H9 (cell line): Measurements from ENCODE around the gene CCDC187. TPM values are rescaled to one million over a fixed set of nuclear protein-coding genes. Genes with fewer than 3 reads are reported as not detected.

Experiments used
- DNase-seq: peaks from one replicate; pipeline ENCODE4 v3.0.0-alpha.2; 2017
- H2AFZ ChIP-seq: one replicate; pipeline ENCODE4 v1.6.1; 2013; ENCODE audit warnings: mild to moderate bottlenecking, low read length, control low read depth, moderate library complexity
- H2AK5ac ChIP-seq: 2 replicates; pipeline ENCODE4 v1.6.1; 2013; ENCODE audit warnings: low read length, control low read depth, mixed read lengths; ENCODE audit not compliant: insufficient read length
- H2BK120ac ChIP-seq: one replicate; pipeline ENCODE4 v1.6.1; 2013; ENCODE audit warnings: low read depth, mild to moderate bottlenecking, low read length, control low read depth, inconsistent platforms; ENCODE audit not compliant: poor library complexity, severe bottlenecking
- H2BK12ac ChIP-seq: 2 replicates; pipeline ENCODE4 v1.6.1; 2013; ENCODE audit warnings: low read length, control low read depth, mixed read lengths, low read depth; ENCODE audit not compliant: insufficient read length
- H2BK15ac ChIP-seq: 2 replicates; pipeline ENCODE4 v1.6.1; 2013; ENCODE audit warnings: low read depth, low read length, control low read depth
- H2BK20ac ChIP-seq: one replicate; pipeline ENCODE4 v1.6.1; 2013; ENCODE audit warnings: low read depth, mild to moderate bottlenecking, low read length, control low read depth, inconsistent platforms; ENCODE audit not compliant: poor library complexity, severe bottlenecking
- H2BK5ac ChIP-seq: 2 replicates; pipeline ENCODE4 v1.6.1; 2013; ENCODE audit warnings: low read length, control low read depth, mixed read lengths; ENCODE audit not compliant: insufficient read length
- H3K14ac ChIP-seq: 2 replicates; pipeline ENCODE4 v1.6.1; 2013; ENCODE audit warnings: low read length, control low read depth; ENCODE audit not compliant: insufficient read depth
- H3K18ac ChIP-seq: 2 replicates; pipeline ENCODE4 v1.6.1; 2013; ENCODE audit warnings: low read depth, mild to moderate bottlenecking, mixed read lengths, low read length, control low read depth; ENCODE audit not compliant: insufficient read length
- H3K23ac ChIP-seq: 2 replicates; pipeline ENCODE4 v1.6.1; 2013; ENCODE audit warnings: low read length, control low read depth, mixed read lengths, low read depth; ENCODE audit not compliant: insufficient read length
- H3K23me2 ChIP-seq: 2 replicates; pipeline ENCODE4 v1.6.1; 2013; ENCODE audit warnings: low read depth, mild to moderate bottlenecking, mixed read lengths, low read length, control low read depth; ENCODE audit not compliant: insufficient read length, poor library complexity, severe bottlenecking
- H3K27ac ChIP-seq: 2 replicates; pipeline ENCODE4 v1.5.1; 2013; ENCODE audit warnings: low read length, control low read depth, mixed read lengths, low read depth; ENCODE audit not compliant: insufficient read length
- H3K27me3 ChIP-seq: 2 replicates; pipeline ENCODE4 v1.6.1; 2013; ENCODE audit warnings: low read length, control low read depth, inconsistent platforms; ENCODE audit not compliant: insufficient read depth
- H3K4ac ChIP-seq: 2 replicates; pipeline ENCODE4 v1.6.1; 2013; ENCODE audit warnings: low read depth, mild to moderate bottlenecking, control low read depth, inconsistent platforms, low read length, moderate library complexity
- H3K4me1 ChIP-seq: 2 replicates; pipeline ENCODE4 v1.6.1; 2013; ENCODE audit warnings: low read length, control low read depth, inconsistent platforms; ENCODE audit not compliant: insufficient read depth
- H3K4me2 ChIP-seq: 2 replicates; pipeline ENCODE4 v1.6.1; 2013; ENCODE audit warnings: low read length, control low read depth, mixed read lengths; ENCODE audit not compliant: insufficient read length, insufficient read depth
- H3K56ac ChIP-seq: 2 replicates; pipeline ENCODE4 v1.6.1; 2013; ENCODE audit warnings: low read depth, mild to moderate bottlenecking, mixed read lengths, low read length, control low read depth; ENCODE audit not compliant: insufficient read length
- H3K79me1 ChIP-seq: 2 replicates; pipeline ENCODE4 v1.6.1; 2013; ENCODE audit warnings: low read depth, mild to moderate bottlenecking, moderate library complexity, low read length, control low read depth, inconsistent platforms; ENCODE audit not compliant: insufficient read depth, poor library complexity, severe bottlenecking
- H3K79me2 ChIP-seq: 2 replicates; pipeline ENCODE4 v1.6.1; 2013; ENCODE audit warnings: low read length, control low read depth, inconsistent platforms; ENCODE audit not compliant: insufficient read depth
- H3K9ac ChIP-seq: 2 replicates; pipeline ENCODE4 v1.6.1; 2013; ENCODE audit warnings: low read length, control low read depth, mixed read lengths; ENCODE audit not compliant: insufficient read length; ENCODE audit errors: extremely low read depth
- H3K9me3 ChIP-seq: one replicate; pipeline ENCODE4 v1.6.1; 2013; ENCODE audit warnings: low read depth, low read length, inconsistent platforms; ENCODE audit not compliant: control insufficient read depth
- H3T11ph ChIP-seq: one replicate; pipeline ENCODE4 v1.6.1; 2013; ENCODE audit warnings: mild to moderate bottlenecking, low read length, control low read depth, inconsistent platforms
- H4K20me1 ChIP-seq: one replicate; pipeline ENCODE4 v1.6.1; 2013; ENCODE audit not compliant: control insufficient read depth, insufficient read length, insufficient read depth
- H4K5ac ChIP-seq: 2 replicates; pipeline ENCODE4 v1.6.1; 2013; ENCODE audit warnings: low read depth, mild to moderate bottlenecking, mixed read lengths, low read length, control low read depth; ENCODE audit not compliant: insufficient read length
- H4K8ac ChIP-seq: replicated peaks from 2 replicates; pipeline ENCODE4 v1.6.1; 2013; ENCODE audit warnings: low read length, control low read depth, mixed read lengths, low read depth; ENCODE audit not compliant: insufficient read length
- H4K91ac ChIP-seq: 2 replicates; pipeline ENCODE4 v1.6.1; 2013; ENCODE audit warnings: low read depth, mild to moderate bottlenecking, moderate library complexity, mixed read lengths, low read length, control low read depth; ENCODE audit not compliant: insufficient read length
- H3K27ac Mint-ChIP-seq, 3 experiments: 2 replicates in 2 of 3; 3 replicates in 1 of 3; pipeline ENCODE4 v1.8.0; 2020 to 2021; ENCODE audit warnings: mixed read lengths in 3 of 3, mild to moderate bottlenecking in 1 of 3, moderate library complexity in 1 of 3
- H3K27me3 Mint-ChIP-seq: 2 replicates; pipeline ENCODE4 v1.8.0; 2021; ENCODE audit warnings: low read depth, mild to moderate bottlenecking, moderate library complexity, mixed read lengths
- H3K36me3 Mint-ChIP-seq, 3 experiments: 2 replicates in 2 of 3; 3 replicates in 1 of 3; pipeline ENCODE4 v1.8.0; 2020 to 2021; ENCODE audit warnings: low read depth in 3 of 3, mixed read lengths in 3 of 3; ENCODE audit not compliant: insufficient read depth in 1 of 3
- H3K4me1 Mint-ChIP-seq, 2 experiments: 2 replicates each; pipeline ENCODE4 v1.8.0; 2020; ENCODE audit warnings: mixed read lengths in 2 of 2
- H3K4me3 Mint-ChIP-seq, 2 experiments: 2 replicates in 1 of 2; 3 replicates in 1 of 2; pipeline ENCODE4 v1.8.0; 2020 to 2021; ENCODE audit warnings: mild to moderate bottlenecking in 2 of 2, mixed read lengths in 2 of 2, moderate library complexity in 1 of 2
- H3K9me3 Mint-ChIP-seq, 2 experiments: 2 replicates in 1 of 2; 3 replicates in 1 of 2; pipeline ENCODE4 v1.8.0; 2020; ENCODE audit warnings: mild to moderate bottlenecking in 2 of 2, mixed read lengths in 2 of 2, moderate library complexity in 1 of 2
- WGBS: extraction: QIAGEN DNeasy Blood & Tissue Kit; methylation state at CpG from one replicate; pipeline ENCODE4 v1.1.7; 2013; ENCODE audit warnings: missing lambda C conversion rate, low lambda C conversion rate, mixed read lengths; ENCODE audit not compliant: insufficient read length; ENCODE audit errors: extremely low coverage; 5-methylcytosine and 5-hydroxymethylcytosine counted together
- total RNA-seq: library from RNA; stranded (reverse); gene quantifications from 2 replicates; pipeline ENCODE4 v1.2.1, GENCODE V29; 2021
- TF ChIP-seq, protein P1 (sequence below): fragments of 200-600 bp; sonication (generic); conservative IDR thresholded peaks from 3 replicates; pipeline ENCODE4 v1.8.0; 2021; ENCODE audit warnings: antibody characterized with exemption, mild to moderate bottlenecking

CCDC187 gene
- total RNA-seq, 1 experiment from 2014 or later: 0.07 TPM

DNA sequence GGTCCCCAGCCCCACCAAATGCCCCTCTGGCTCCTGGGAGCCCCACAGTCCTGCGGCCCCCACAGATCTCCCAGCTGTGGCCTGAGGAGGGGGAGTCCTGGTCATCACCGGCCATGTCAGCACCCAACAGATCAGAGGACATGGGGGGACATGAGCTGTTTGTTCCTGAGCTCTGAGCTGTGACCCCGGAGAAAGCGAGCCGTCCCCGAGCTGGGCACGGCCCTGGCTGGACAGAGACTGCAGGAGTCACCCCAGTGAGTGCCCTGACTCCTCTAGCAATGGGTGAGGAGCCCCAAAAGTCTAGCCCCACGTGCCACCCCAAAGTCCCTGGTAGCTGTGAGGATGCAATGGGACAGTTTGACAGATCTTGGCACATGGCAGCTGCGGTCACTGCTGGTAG, 25.7 kb downstream of the CCDC187 start:
- Histone ChIP-seq H2BK12ac (no peak overlapping the region), H4K91ac (no peak overlapping the region), H2AFZ (no peak overlapping the region), H2BK20ac (no peak overlapping the region), H3K79me2 (no peaks in the 10 kb centered on the region), H3K4me2 (no peak overlapping the region), H3K4ac (no peak overlapping the region), H3K9ac (no peak overlapping the region), H3K56ac (no peak overlapping the region), H3K14ac (no peak overlapping the region), H3K9me3 (no peaks in the 10 kb centered on the region), H3K23ac (no peak overlapping the region), H3T11ph (no peak overlapping the region), H3K79me1 (no peaks in the 10 kb centered on the region), H4K20me1 (no peaks in the 10 kb centered on the region), H3K27ac (no peak overlapping the region), H3K23me2 (no peaks in the 10 kb centered on the region), H2BK15ac (no peak overlapping the region), H3K4me1 (no peaks in the 10 kb centered on the region), H4K8ac (no peak overlapping the region), H4K5ac (no peak overlapping the region), H3K18ac (no peak overlapping the region), H2BK120ac (no peak overlapping the region), H3K27me3 (no peaks in the 10 kb centered on the region), H2BK5ac (no peak overlapping the region), H2AK5ac (no peak overlapping the region)
- Mint-ChIP-seq H3K4me3 (no peak overlapping the region), H3K27me3 (peaks cover 3% of the 10 kb centered on the region), H3K9me3 (peaks cover 0 to 3% of the 10 kb centered on the region in 2 experiments; a peak in 2 of 5 replicates), H3K27ac (no peak overlapping the region), H3K36me3 (no peaks in the 10 kb centered on the region), H3K4me1 (peaks cover 0 to 6% of the 10 kb centered on the region in 2 experiments; a peak in 1 of 4 replicates)
- TF ChIP-seq, protein P1, sequence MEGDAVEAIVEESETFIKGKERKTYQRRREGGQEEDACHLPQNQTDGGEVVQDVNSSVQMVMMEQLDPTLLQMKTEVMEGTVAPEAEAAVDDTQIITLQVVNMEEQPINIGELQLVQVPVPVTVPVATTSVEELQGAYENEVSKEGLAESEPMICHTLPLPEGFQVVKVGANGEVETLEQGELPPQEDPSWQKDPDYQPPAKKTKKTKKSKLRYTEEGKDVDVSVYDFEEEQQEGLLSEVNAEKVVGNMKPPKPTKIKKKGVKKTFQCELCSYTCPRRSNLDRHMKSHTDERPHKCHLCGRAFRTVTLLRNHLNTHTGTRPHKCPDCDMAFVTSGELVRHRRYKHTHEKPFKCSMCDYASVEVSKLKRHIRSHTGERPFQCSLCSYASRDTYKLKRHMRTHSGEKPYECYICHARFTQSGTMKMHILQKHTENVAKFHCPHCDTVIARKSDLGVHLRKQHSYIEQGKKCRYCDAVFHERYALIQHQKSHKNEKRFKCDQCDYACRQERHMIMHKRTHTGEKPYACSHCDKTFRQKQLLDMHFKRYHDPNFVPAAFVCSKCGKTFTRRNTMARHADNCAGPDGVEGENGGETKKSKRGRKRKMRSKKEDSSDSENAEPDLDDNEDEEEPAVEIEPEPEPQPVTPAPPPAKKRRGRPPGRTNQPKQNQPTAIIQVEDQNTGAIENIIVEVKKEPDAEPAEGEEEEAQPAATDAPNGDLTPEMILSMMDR: no peak
- WGBS: no CpG with 5 or more reads among the region's 9 CpGs
- no peak for DNase-seq
